Fibroblast of upper back skin (primary cell): ENCODE results near the gene ADTRP.
"Not testable (repeated sequence)": the region's sequence is repeated elsewhere in the genome, so short reads cannot be mapped to it uniquely, and the experiment has no call there.

Source experiments
- DNase-seq: peaks from one replicate; pipeline ENCODE4 v3.0.0-alpha.2; 2013

The ADTRP gene

GRCh38 chr6:11689847-11690246 lies 88.8 kb downstream of the ADTRP start:
- DNase-seq: no peak

GRCh38 chr6:11689400-11689799 lies 89.2 kb downstream of the ADTRP start:
- not testable (repeated sequence) for DNase-seq

- DNase-seq: no peak
Observed at GRCh38 chr6:11688425-11688709, 90.2 kb downstream of the ADTRP start.

- DNase-seq: peak; percentile 74
Observed at GRCh38 chr6:11685481-11686093, 93.0 kb downstream of the ADTRP start.

- no peak for DNase-seq
Observed at GRCh38 chr6:11684901-11685480, 93.6 kb downstream of the ADTRP start.

- DNase-seq: no peak
Observed at GRCh38 chr6:11683871-11684270, 94.7 kb downstream of the ADTRP start.

- DNase-seq: peak; percentile 72
Observed at GRCh38 chr6:11682561-11682975, 96.0 kb downstream of the ADTRP start.

- no peak for DNase-seq
Observed at GRCh38 chr6:11681770-11682169, 96.8 kb downstream of the ADTRP start.

GRCh38 chr6:11681357-11681756 lies 97.2 kb downstream of the ADTRP start:
- no peak for DNase-seq

GRCh38 chr6:11680479-11680878 lies 98.1 kb downstream of the ADTRP start:
- not testable (repeated sequence) for DNase-seq

- no peak for DNase-seq
Observed at GRCh38 chr6:11679099-11679498, 99.5 kb downstream of the ADTRP start.

- no peak for DNase-seq
Observed at GRCh38 chr6:11675601-11676000, 103.0 kb downstream of the ADTRP start.

- no peak for DNase-seq
Observed at GRCh38 chr6:11672669-11673068, 105.9 kb downstream of the ADTRP start.

GRCh38 chr6:11672256-11672655 lies 106.3 kb downstream of the ADTRP start:
- peak; percentile 64 for DNase-seq

GRCh38 chr6:11669696-11670095 lies 108.9 kb downstream of the ADTRP start:
- no peak for DNase-seq

- DNase-seq: no peak
Observed at GRCh38 chr6:11668455-11668854, 110.1 kb downstream of the ADTRP start.

GRCh38 chr6:11667876-11668275 lies 110.7 kb downstream of the ADTRP start:
- DNase-seq: no peak

GRCh38 chr6:11665604-11666326 lies 112.8 kb downstream of the ADTRP start:
- DNase-seq: no peak
